Pancreas (tissue), 10 donors: Measurements from ENCODE around the gene KIF16B. TPM values are rescaled to one million over a fixed set of nuclear protein-coding genes. Genes with fewer than 3 reads are reported as not detected.

Experiments
- ATAC-seq, 4 donors: fragments of 200-7000 bp; cut with Tn5 transposase; one replicate each; pipeline versions ENCODE4 v1.8.0 to v1.9.1; 2020; ENCODE audit warnings: mild to moderate bottlenecking in 4 of 4, moderate library complexity in 4 of 4
- DNase-seq, 6 donors: peaks; one replicate each; pipeline ENCODE4 v3.0.0-alpha.2; 2020
- FAIRE-seq: peaks from 2 replicates; lab custom pipeline; 2012; peaks lifted over from hg19 to GRCh38; lab: Jason Lieb, UNC
- H3K27ac ChIP-seq, 4 donors: fragments of 200-600 bp; sonication (generic); 1 replicate in 3 of 4; 2 replicates in 1 of 4; pipeline versions ENCODE4 v1.5.0 to v1.8.0; 2020
- H3K27me3 ChIP-seq, 4 donors: fragments of 200-600 bp; one replicate each; pipeline ENCODE4 v1.8.0; 2021
- H3K36me3 ChIP-seq, 3 donors: fragments of 200-600 bp; sonication (generic) in 1 of 3; one replicate each; pipeline versions ENCODE4 v1.5.0 to v1.8.0; 2020 to 2021
- H3K4me1 ChIP-seq, 3 donors: fragments of 200-600 bp; one replicate each; pipeline ENCODE4 v1.8.0; 2021
- H3K4me3 ChIP-seq, 4 donors: fragments of 200-600 bp; sonication (generic) in 2 of 4; one replicate each; pipeline versions ENCODE4 v1.5.0 to v1.8.0; 2020 to 2021
- H3K9me3 ChIP-seq, 4 donors: fragments of 200-600 bp; one replicate each; pipeline ENCODE4 v1.8.0; 2021
- CTCF ChIP-seq, 4 donors: fragments of 200-600 bp; sonication (generic) in 3 of 4; IDR thresholded peaks; one replicate each; pipeline versions ENCODE4 v1.5.0 to v1.8.0; 2021; ENCODE audit warnings: antibody characterized with exemption in 4 of 4
- WGBS, 2 donors: extraction: QIAGEN DNeasy Blood & Tissue Kit; methylation state at CpG; one replicate each; pipeline ENCODE4 v1.1.7; 2013; 5-methylcytosine and 5-hydroxymethylcytosine counted together
- intact Hi-C, 3 donors: fragments of 100-400 bp; cut with DNase I; formaldehyde crosslinking; loops; one replicate each; pipeline versions ENCODE4 v1.11.1 to v1.14.2; 2022
- polyA plus RNA-seq, 2 donors: library from polyadenylated mRNA; stranded (reverse); fragments of 200-250 nt; gene quantifications; one replicate each; pipeline ENCODE4 v1.2.3, GENCODE V29; 2013
- total RNA-seq, 6 donors: library from RNA; stranded (reverse); fragmentation: NEBNext Ultra II Directional in 4 of 6; extraction: Animal tissue kit (Norgen Biotek cat#: 25700) in 4 of 6; gene quantifications; one replicate each; pipeline versions ENCODE4 v1.2.1 to v1.2.4, GENCODE V29; 2021 to 2023
- donor health status: healthy with polysubstance abuse.
- donor health status: DM: no; HTN: no; CAD: no; lungs with moderate emphysema.
- donor health status: DM: no; HTN: no; CAD: no.
- donor health status: control.
- donor health status: control.
- donor health status: Bipolar disorder and iron deficiency.
- donor health status: DM: yes; HTN: yes; CAD: no.
- donor health status: DM: no; HTN: no; CAD: no.
- donor health status: DM: no; HTN: no; CAD: no.
- donor health status: DM: yes; HTN: yes; CAD: no.

Gene KIF16B
- total and polyA plus RNA-seq, 8 donors, result 4.4 to 12.2 (median 7.3) TPM

GRCh38 chr20:16541226-16541625 is 32.0 kb downstream of the KIF16B start:
- H3K27ac ChIP-seq, result no peak overlapping the region
- DNase-seq, result no peak
- TF ChIP-seq CTCF (IDR thresholded peaks at IDR 0.05), result no peak
- intact Hi-C loops, result no loop called here
- no peaks in the 10 kb centered on the region for H3K9me3 ChIP-seq
- ATAC-seq, result no peak
- H3K4me1 ChIP-seq, result no peaks in the 10 kb centered on the region
- no peaks in the 10 kb centered on the region for H3K36me3 ChIP-seq
- H3K27me3 ChIP-seq, result no peaks in the 10 kb centered on the region
- no peak overlapping the region for H3K4me3 ChIP-seq
- WGBS, 2 donors, result 72 to 75% methylated on average over 6 of the region's 6 CpGs
- no peak for FAIRE-seq

GRCh38 chr20:16539280-16540021 is 33.8 kb downstream of the KIF16B start:
- H3K4me1 ChIP-seq, result no peaks in the 10 kb centered on the region
- no peak for TF ChIP-seq CTCF (IDR thresholded peaks at IDR 0.05)
- no peaks in the 10 kb centered on the region for H3K27me3 ChIP-seq
- H3K9me3 ChIP-seq, result no peaks in the 10 kb centered on the region
- H3K4me3 ChIP-seq, result no peak overlapping the region
- intact Hi-C loops, result no loop called here
- ATAC-seq, result no peak
- H3K36me3 ChIP-seq, result no peaks in the 10 kb centered on the region
- no peak for DNase-seq
- no peak for FAIRE-seq
- no peak overlapping the region for H3K27ac ChIP-seq
- 87 to 89% methylated on average over 5 of the region's 5 CpGs for WGBS, 2 donors

GRCh38 chr20:16538779-16539178 is 34.5 kb downstream of the KIF16B start:
- no peak for FAIRE-seq

GRCh38 chr20:16537918-16538317 is 35.3 kb downstream of the KIF16B start:
- ATAC-seq, result no peak
- no peak overlapping the region for H3K27ac ChIP-seq
- DNase-seq, result no peak
- intact Hi-C loops, result no loop called here
- H3K9me3 ChIP-seq, result no peaks in the 10 kb centered on the region
- no peak for TF ChIP-seq CTCF (IDR thresholded peaks at IDR 0.05)
- no peaks in the 10 kb centered on the region for H3K4me1 ChIP-seq
- H3K27me3 ChIP-seq, result no peaks in the 10 kb centered on the region
- no peaks in the 10 kb centered on the region for H3K36me3 ChIP-seq
- FAIRE-seq, result no peak
- no peak overlapping the region for H3K4me3 ChIP-seq
- 95 to 96% methylated on average over 2 of the region's 2 CpGs for WGBS, 2 donors

More at GRCh38 chr20:16538779-16539178, 34.5 kb downstream of the KIF16B start:
- 95 to 97% methylated on average over 4 of the region's 4 CpGs for WGBS, 2 donors
- H3K36me3 ChIP-seq, result no peaks in the 10 kb centered on the region
- H3K4me3 ChIP-seq, result no peak overlapping the region
- intact Hi-C loops, result no loop called here
- H3K9me3 ChIP-seq, result no peaks in the 10 kb centered on the region
- no peak for TF ChIP-seq CTCF (IDR thresholded peaks at IDR 0.05)
- DNase-seq (no peak), ATAC-seq (no peak)
- no peaks in the 10 kb centered on the region for H3K4me1 ChIP-seq
- H3K27ac ChIP-seq, result no peak overlapping the region
- no peaks in the 10 kb centered on the region for H3K27me3 ChIP-seq

- WGBS, 2 donors, result 87 to 92% methylated on average over 4 of the region's 4 CpGs
- Histone ChIP-seq H3K9me3 (no peaks in the 10 kb centered on the region), H3K27ac (no peak overlapping the region), H3K4me3 (no peak overlapping the region), H3K36me3 (no peaks in the 10 kb centered on the region), H3K27me3 (no peaks in the 10 kb centered on the region), H3K4me1 (no peaks in the 10 kb centered on the region)
- no peak for ATAC-seq
- DNase-seq, result no peak
- no peak for FAIRE-seq
- no peak for TF ChIP-seq CTCF (IDR thresholded peaks at IDR 0.05)
- intact Hi-C loops, result no loop called here
Measured at GRCh38 chr20:16537025-16537665, 36.1 kb downstream of the KIF16B start.
